ENCODE results near the gene MLEC.

- no peak for TF ChIP-seq CTCF (conservative IDR thresholded peaks at IDR 0.05; ENCODE audit: low read length)
- no peak for TF ChIP-seq EZH2phosphoT487 (IDR thresholded peaks at IDR 0.05; ENCODE audit: borderline replicate concordance, low read depth, low read length)
Observed at GRCh38 chr12:120663741-120664140, 23.2 kb upstream of the MLEC start.
